K562 (cell line): Measurements from ENCODE around the gene HDAC7. TPM values are rescaled to one million over a fixed set of nuclear protein-coding genes. Genes with fewer than 3 reads are reported as not detected.

Experiments
- ATAC-seq: fragments of 200-7000 bp; cut with Tn5 transposase; 3 replicates; pipeline ENCODE4 v1.9.1; 2020; ENCODE audit warnings: moderate library complexity
- BruUV-seq: library from RNA; stranded (reverse); fragments of 400-500 nt; replicated peaks from 2 replicates; lab custom pipeline; 2021; lab: Mats Ljungman, UMichigan
- CTCF ChIA-PET: fragments of 300-600 bp; formaldehyde crosslinking; extraction: SDS; loops from one replicate; lab custom pipeline; 2021; ENCODE audit warnings: low intra/inter-chr PET ratio; lab: Yijun Ruan, JAX
- POLR2A ChIA-PET: fragments of 300-600, 350-650 bp; sonication (Branson Sonifier 250); formaldehyde crosslinking; extraction: SDS; loops from one replicate; lab custom pipeline; 2021; ENCODE audit warnings: antibody characterized with exemption, inconsistent platforms; lab: Yijun Ruan, JAX
- DNase-seq, 4 experiments: peaks; one replicate each; pipeline versions ENCODE4 v3.0.0 to v3.0.0-alpha.2; 2011 to 2018; ENCODE audit warnings: low spot score in 3 of 4, mixed read lengths in 3 of 4; ENCODE audit errors: extremely low read depth in 1 of 4
- FAIRE-seq: peaks from 2 replicates; lab custom pipeline; 2011; peaks lifted over from hg19 to GRCh38; lab: Jason Lieb, UNC
- H2AFZ ChIP-seq: 2 replicates; pipeline ENCODE4 v1.6.0; 2011; ENCODE audit warnings: low read depth, low read length, control low read depth, inconsistent platforms
- H3K27ac ChIP-seq: fragments of 200-600 bp; 3 replicates; pipeline ENCODE4 v1.8.0; 2011; ENCODE audit warnings: low read depth, mild to moderate bottlenecking, control low read depth, inconsistent platforms, low read length, moderate library complexity, mixed read lengths; ENCODE audit errors: extremely low read depth
- H3K27me3 ChIP-seq, 2 experiments: fragments of 300-600 bp in 1 of 2; 2 replicates in 1 of 2; 3 replicates in 1 of 2; pipeline versions ENCODE4 v1.6.0 to v1.8.0; 2011; ENCODE audit warnings: inconsistent platforms in 2 of 2, low read length in 2 of 2, mild to moderate bottlenecking in 1 of 2, mixed read lengths in 1 of 2, moderate library complexity in 1 of 2; ENCODE audit not compliant: control insufficient read depth in 2 of 2, insufficient read depth in 2 of 2
- H3K36me3 ChIP-seq: fragments of 300-600 bp; 3 replicates; pipeline ENCODE4 v1.8.0; 2011; ENCODE audit warnings: mild to moderate bottlenecking, low read length, inconsistent platforms; ENCODE audit not compliant: control insufficient read depth, insufficient read depth
- H3K4me1 ChIP-seq, 2 experiments: fragments of 200-600 bp in 1 of 2; replicated peaks in 1 of 2; 2 replicates in 1 of 2; 3 replicates in 1 of 2; pipeline versions ENCODE4 v1.5.1 to v1.8.0; 2011; ENCODE audit warnings: inconsistent platforms in 2 of 2, low read length in 2 of 2, mild to moderate bottlenecking in 1 of 2, mixed read lengths in 1 of 2, moderate library complexity in 1 of 2; ENCODE audit not compliant: control insufficient read depth in 2 of 2, insufficient read depth in 2 of 2
- H3K4me2 ChIP-seq: 2 replicates; pipeline ENCODE4 v1.6.1; 2011; ENCODE audit warnings: low read length, control low read depth, inconsistent platforms, mixed read lengths; ENCODE audit not compliant: insufficient read depth
- H3K4me3 ChIP-seq: fragments of 200-600 bp; sonication (generic), shearing (Covaris generic); 2 replicates; pipeline ENCODE4 v1.5.1; 2016; ENCODE audit warnings: control low read depth, inconsistent platforms
- H3K79me2 ChIP-seq: fragments of 200-600 bp; 3 replicates; pipeline ENCODE4 v1.8.0; 2011; ENCODE audit warnings: low read length, inconsistent platforms; ENCODE audit not compliant: control insufficient read depth, insufficient read depth
- H3K9ac ChIP-seq, 2 experiments: 2 replicates each; pipeline versions ENCODE4 v1.6.0 to v1.6.1; 2011; ENCODE audit warnings: low read depth in 2 of 2, low read length in 2 of 2, control low read depth in 1 of 2, inconsistent platforms in 1 of 2, mild to moderate bottlenecking in 1 of 2, mixed read lengths in 1 of 2; ENCODE audit not compliant: insufficient read depth in 1 of 2
- H3K9me1 ChIP-seq: one replicate; pipeline ENCODE4 v1.6.0; 2011; ENCODE audit warnings: inconsistent platforms, mild to moderate bottlenecking, low read length, moderate library complexity; ENCODE audit not compliant: control insufficient read depth, insufficient read depth
- H3K9me3 ChIP-seq: replicated peaks from 2 replicates; pipeline ENCODE4 v1.5.1; 2011; ENCODE audit warnings: low read depth, low read length, inconsistent platforms; ENCODE audit not compliant: control insufficient read depth, insufficient read depth
- H4K20me1 ChIP-seq: replicated peaks from 2 replicates; pipeline ENCODE4 v1.6.1; 2011; ENCODE audit warnings: low read length, inconsistent platforms, mixed read lengths; ENCODE audit not compliant: control insufficient read depth, insufficient read depth
- ARNT ChIP-seq, 2 experiments: fragments of 450-650 bp; IDR thresholded peaks; 2 replicates each; pipeline ENCODE4 v1.6.1; 2016; ENCODE audit warnings: mild to moderate bottlenecking in 1 of 2
- CLOCK ChIP-seq: fragments of 250-450 bp; sonication (Bioruptor Pico); IDR thresholded peaks from 2 replicates; pipeline ENCODE4 v1.4.0; 2020; ENCODE audit warnings: mild to moderate bottlenecking, moderate library complexity, borderline replicate concordance
- ELK3 ChIP-seq: fragments of 450-650 bp; formaldehyde crosslinking; IDR thresholded peaks from 2 replicates; pipeline ENCODE4 v1.4.0; 2020; ENCODE audit warnings: mild to moderate bottlenecking
- FOXK1 ChIP-seq: sonication (generic); formaldehyde crosslinking; IDR thresholded peaks from 2 replicates; pipeline ENCODE4 v1.8.0; 2022; ENCODE audit warnings: missing genetic modification reagents, mild to moderate bottlenecking, borderline replicate concordance
- GTF2E2 ChIP-seq: fragments of 200-800 bp; sonication (Bioruptor generic); IDR thresholded peaks from 2 replicates; pipeline ENCODE4 v1.6.1; 2016; ENCODE audit warnings: missing genetic modification characterization, missing compliant biosample characterization
- ILK ChIP-seq: fragments of 450-650 bp; IDR thresholded peaks from 2 replicates; pipeline ENCODE4 v1.6.1; 2016; ENCODE audit warnings: missing genetic modification characterization, low read depth, mild to moderate bottlenecking, missing compliant biosample characterization, moderate library complexity, borderline replicate concordance
- POU5F1 ChIP-seq: fragments of 150-350 bp; IDR thresholded peaks from 2 replicates; pipeline ENCODE4 v1.6.1; 2014; ENCODE audit warnings: borderline replicate concordance, low read length, low read depth, mild to moderate bottlenecking; ENCODE audit not compliant: partially characterized antibody
- RBM39 ChIP-seq: fragments of 200-400 bp; formaldehyde crosslinking; optimal IDR thresholded peaks from 2 replicates; pipeline ENCODE3; 2018; ENCODE audit warnings: low read depth, low read length
- RCOR1 ChIP-seq, 2 experiments: IDR thresholded peaks; 2 replicates each; pipeline ENCODE4 v1.6.1; 2012; ENCODE audit warnings: low read depth in 2 of 2, low read length in 2 of 2, borderline replicate concordance in 1 of 2, improper control_type of control experiment in 1 of 2
- SNAPC5 ChIP-seq: fragments of 250-450 bp; sonication (Bioruptor Pico); IDR thresholded peaks from 2 replicates; pipeline ENCODE4 v1.8.0; 2021; ENCODE audit warnings: moderate library complexity, mild to moderate bottlenecking, inconsistent platforms
- THRAP3 ChIP-seq: fragments of 450-650 bp; IDR thresholded peaks from 2 replicates; pipeline ENCODE4 v1.6.1; 2016; ENCODE audit warnings: mild to moderate bottlenecking, inconsistent platforms, borderline replicate concordance
- ZBTB1 ChIP-seq: sonication (generic); formaldehyde crosslinking; IDR thresholded peaks from 2 replicates; pipeline ENCODE4 v1.8.1; 2023; ENCODE audit warnings: missing genetic modification reagents, low read depth, mild to moderate bottlenecking, borderline replicate concordance
- ZNF785 ChIP-seq: fragments of 250-450 bp; sonication (Bioruptor Pico); IDR thresholded peaks from 2 replicates; pipeline ENCODE4 v1.4.0; 2020; ENCODE audit warnings: mild to moderate bottlenecking
- WGBS: fragments of 100-300 bp; shearing (Covaris generic); methylation state at CpG from one replicate; pipeline ENCODE4 v1.1.6; 2016; ENCODE audit warnings: low coverage, mixed read lengths; ENCODE audit not compliant: insufficient coverage; ENCODE audit errors: missing lambda C conversion rate; 5-methylcytosine and 5-hydroxymethylcytosine counted together
- in situ Hi-C: fragments of 300-500 bp; cut with MboI; formaldehyde crosslinking; loops from 4 replicates; pipeline ENCODE4 v1.15.0; 2018; ENCODE audit warnings: inconsistent platforms, mixed read lengths
- intact Hi-C: fragments of 100-400 bp; cut with micrococcal nuclease; formaldehyde crosslinking; loops from 2 replicates; pipeline ENCODE4 v1.14.2; 2022
- polyA plus RNA-seq, 8 experiments: library from polyadenylated mRNA; depleted of rRNA in 4 of 8; stranded (reverse) in 5 of 8; unstranded in 3 of 8; fragments of >200 nt; fragmentation: Nextera tagmentation in 2 of 8; fragmentation: Illumina TruSeq in 1 of 8; extraction: Ambion mirVana in 2 of 8; extraction: Trizol in 1 of 8; gene quantifications; 2 replicates each; pipeline versions ENCODE4 v1.2.1 to v1.2.3, GENCODE V29; 2011 to 2014; ENCODE audit warnings: inconsistent platforms in 1 of 8, missing spikeins in 1 of 8
- total RNA-seq, 7 experiments: library from RNA; depleted of rRNA in 6 of 7; stranded (reverse); fragments of >200 nt in 6 of 7; fragmentation: Illumina TruSeq in 2 of 7; extraction: Trizol in 2 of 7; gene quantifications; 2 replicates each; pipeline versions ENCODE4 v1.2.1 to v1.2.3, GENCODE V29; 2011 to 2021; ENCODE audit warnings: low replicate concordance in 1 of 7

Gene HDAC7
- total and polyA plus RNA-seq, 9 of the 15 experiments (the other 6 are each of a cell fraction or from before 2014, with no cell fraction given) = 2.5 to 129 (median 31.1) TPM

GRCh38 chr12:47766502-47767215 lies 53.0 kb downstream of the HDAC7 start:
- H2AFZ ChIP-seq = no peak overlapping the region
- CTCF ChIA-PET = interaction anchor here (0.6 to 2.3 kb wide), 4 partner anchors 12 to 53 kb away, joined by 3 to 16 read pairs (median 10); no protein-coding TSS in a partner anchor
- peaks cover 12 to 28% of the 10 kb centered on the region in 2 experiments; a peak in 4 of 5 replicates for H3K4me1 ChIP-seq
- H4K20me1 ChIP-seq = no peaks in the 10 kb centered on the region
- no peak for DNase-seq
- no peak overlapping the region for H3K9ac ChIP-seq
- H3K27me3 ChIP-seq = no peaks in the 10 kb centered on the region
- no peak overlapping the region for H3K27ac ChIP-seq
- no peaks in the 10 kb centered on the region for H3K79me2 ChIP-seq
- no TSS peak for BruUV-seq
- FAIRE-seq = no peak
- no peak for ATAC-seq
- H3K9me3 ChIP-seq = no peaks in the 10 kb centered on the region
- POLR2A ChIA-PET = interaction anchor here (0.6 to 3.3 kb wide), 9 partner anchors 9 to 541 kb away, joined by 3 to 19 read pairs (median 3); no protein-coding TSS in a partner anchor
- intact Hi-C loops (loop anchor here (1.0 to 2.0 kb wide), 2 partner anchors 22 to 51 kb away; no protein-coding TSS in a partner anchor), in situ Hi-C loops (no loop called here)
- no peak overlapping the region for H3K4me2 ChIP-seq
- no peaks in the 10 kb centered on the region for H3K9me1 ChIP-seq
- TF ChIP-seq ZBTB1 (CRISPR knock-in tag) (no peak), POU5F1 (no peak), ILK (tag) (no peak), RCOR1 (IDR thresholded peaks at IDR 0.05; ENCODE audit: borderline replicate concordance in 1 of 2, low read depth in 2 of 2, low read length in 2 of 2) (no peak), FOXK1 (CRISPR knock-in tag) (no peak), RBM39 (no peak), SNAPC5 (no peak), ARNT (IDR thresholded peaks at IDR 0.05) (no peak), GTF2E2 (tag) (no peak), CLOCK (CRISPR knock-in tag) (no peak), ELK3 (CRISPR knock-in tag) (no peak), THRAP3 (no peak), ZNF785 (no peak)
- no peaks in the 10 kb centered on the region for H3K36me3 ChIP-seq
- H3K4me3 ChIP-seq = no peak overlapping the region
- WGBS = 34% methylated on average over 4 of the region's 5 CpGs
